ENCODE measurements around the gene GPR78. TPM values are rescaled to one million over a fixed set of nuclear protein-coding genes. Genes with fewer than 3 reads are reported as not detected.

Gene GPR78
- total and polyA plus RNA-seq, 2 of the 13 experiments (the other 11 are each of a cell fraction or from before 2014, with no cell fraction given), result 0.01 to 0.07 TPM

- TF ChIP-seq ZBTB40 (IDR thresholded peaks at IDR 0.05) (no peak), ZBTB40 (CRISPR knock-in tag; IDR thresholded peaks at IDR 0.05) (no peak), CREB3 (CRISPR knock-in tag; IDR thresholded peaks at IDR 0.05) (no peak), NONO (IDR thresholded peaks at IDR 0.05) (no peak), NONO (CRISPR knock-in tag; conservative IDR thresholded peaks at IDR 0.05) (no peak)
Measured at GRCh38 chr4:8597319-8597718, 17.1 kb downstream of the GPR78 start (continued).
